ENCODE measurements around the gene ARHGAP9.

ARHGAP9 gene

DNA sequence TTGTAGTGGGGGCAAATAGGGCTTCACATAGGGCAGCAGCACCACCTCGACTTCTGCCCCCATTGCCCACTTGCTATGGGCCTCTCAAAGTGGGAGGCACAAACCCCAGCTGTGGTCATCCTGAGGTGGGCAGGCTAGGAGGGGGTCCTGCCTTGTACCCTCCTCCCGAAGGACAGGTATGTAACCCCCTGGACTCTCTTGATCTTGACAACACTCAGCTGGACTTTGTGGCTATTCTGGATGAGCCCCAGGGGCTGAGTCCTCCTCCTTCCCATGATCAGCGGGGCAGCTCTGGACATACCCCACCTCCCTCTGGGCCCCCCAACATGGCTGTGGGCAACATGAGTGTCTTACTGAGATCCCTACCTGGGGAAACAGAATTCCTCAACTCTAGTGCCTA is 8.0 kb downstream of the ARHGAP9 start:
- no peak for DNase-seq

DNA sequence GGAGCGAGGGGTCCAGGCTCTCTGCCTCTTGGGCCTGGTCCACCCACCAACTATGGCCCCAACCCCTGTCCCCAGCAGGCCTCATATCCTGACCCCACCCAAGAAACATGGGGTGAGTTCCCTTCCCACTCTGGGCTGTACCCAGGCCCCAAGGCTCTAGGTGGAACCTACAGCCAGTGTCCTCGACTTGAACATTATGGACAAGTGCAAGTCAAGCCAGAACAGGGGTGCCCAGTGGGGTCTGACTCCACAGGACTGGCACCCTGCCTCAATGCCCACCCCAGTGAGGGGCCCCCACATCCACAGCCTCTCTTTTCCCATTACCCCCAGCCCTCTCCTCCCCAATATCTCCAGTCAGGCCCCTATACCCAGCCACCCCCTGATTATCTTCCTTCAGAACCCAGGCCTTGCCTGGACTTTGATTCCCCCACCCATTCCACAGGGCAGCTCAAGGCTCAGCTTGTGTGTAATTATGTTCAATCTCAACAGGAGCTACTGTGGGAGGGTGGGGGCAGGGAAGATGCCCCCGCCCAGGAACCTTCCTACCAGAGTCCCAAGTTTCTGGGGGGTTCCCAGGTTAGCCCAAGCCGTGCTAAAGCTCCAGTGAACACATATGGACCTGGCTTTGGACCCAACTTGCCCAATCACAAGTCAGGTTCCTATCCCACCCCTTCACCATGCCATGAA is 8.6 kb downstream of the ARHGAP9 start:
- no peak for DNase-seq

DNA sequence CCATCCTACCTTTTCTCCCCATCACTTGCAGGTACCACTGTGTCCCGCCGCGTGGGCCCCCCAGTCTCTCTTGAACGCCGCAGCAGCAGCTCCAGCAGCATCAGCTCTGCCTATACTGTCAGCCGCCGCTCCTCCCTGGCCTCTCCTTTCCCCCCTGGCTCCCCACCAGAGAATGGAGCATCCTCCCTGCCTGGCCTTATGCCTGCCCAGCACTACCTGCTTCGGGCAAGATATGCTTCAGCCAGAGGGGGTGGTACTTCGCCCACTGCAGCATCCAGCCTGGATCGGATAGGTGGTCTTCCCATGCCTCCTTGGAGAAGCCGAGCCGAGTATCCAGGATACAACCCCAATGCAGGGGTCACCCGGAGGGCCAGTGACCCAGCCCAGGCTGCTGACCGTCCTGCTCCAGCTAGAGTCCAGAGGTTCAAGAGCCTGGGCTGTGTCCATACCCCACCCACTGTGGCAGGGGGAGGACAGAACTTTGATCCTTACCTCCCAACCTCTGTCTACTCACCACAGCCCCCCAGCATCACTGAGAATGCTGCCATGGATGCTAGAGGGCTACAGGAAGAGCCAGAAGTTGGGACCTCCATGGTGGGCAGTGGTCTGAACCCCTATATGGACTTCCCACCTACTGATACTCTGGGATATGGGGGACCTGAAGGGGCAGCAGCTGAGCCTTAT is 9.2 kb downstream of the ARHGAP9 start:
- no peak for DNase-seq

DNA sequence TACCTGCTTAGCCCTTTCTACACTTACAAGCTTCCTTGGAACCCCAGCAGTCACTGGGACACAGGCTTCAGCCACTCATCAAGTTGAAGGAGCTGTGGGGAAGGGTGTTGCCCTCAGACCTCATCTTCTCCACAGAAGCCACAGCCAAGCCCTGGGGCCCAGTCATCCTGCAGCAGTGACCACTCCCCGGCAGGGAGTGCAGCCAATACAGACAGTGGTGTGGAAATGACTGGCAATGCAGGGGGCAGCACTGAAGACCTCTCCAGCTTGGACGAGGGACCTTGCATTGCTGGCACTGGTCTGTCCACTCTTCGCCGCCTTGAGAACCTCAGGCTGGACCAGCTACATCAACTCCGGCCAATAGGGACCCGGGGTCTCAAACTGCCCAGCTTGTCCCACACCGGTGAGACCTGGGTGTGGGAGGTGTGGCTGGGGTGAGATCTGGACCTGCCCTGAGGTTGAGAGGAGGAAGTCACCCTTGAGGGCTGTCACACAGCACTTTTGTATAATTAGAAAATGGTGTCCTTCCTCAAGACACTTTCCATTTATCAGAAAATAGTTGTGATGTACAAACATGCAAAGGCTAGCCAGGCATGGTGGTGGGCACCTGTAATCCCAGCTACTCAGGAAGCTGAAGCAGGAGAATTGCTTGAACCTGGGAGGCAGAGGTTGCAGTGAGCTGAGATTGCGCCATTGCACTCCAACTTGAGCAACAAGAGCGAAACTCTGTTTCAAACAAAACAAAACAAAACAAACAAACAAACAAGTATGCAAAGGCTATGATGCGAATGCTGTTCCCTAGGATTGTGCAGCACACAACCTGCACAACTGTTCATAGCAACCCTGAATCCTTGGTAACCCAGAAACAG is 10.1 kb downstream of the ARHGAP9 start:
- no peak for DNase-seq

DNA sequence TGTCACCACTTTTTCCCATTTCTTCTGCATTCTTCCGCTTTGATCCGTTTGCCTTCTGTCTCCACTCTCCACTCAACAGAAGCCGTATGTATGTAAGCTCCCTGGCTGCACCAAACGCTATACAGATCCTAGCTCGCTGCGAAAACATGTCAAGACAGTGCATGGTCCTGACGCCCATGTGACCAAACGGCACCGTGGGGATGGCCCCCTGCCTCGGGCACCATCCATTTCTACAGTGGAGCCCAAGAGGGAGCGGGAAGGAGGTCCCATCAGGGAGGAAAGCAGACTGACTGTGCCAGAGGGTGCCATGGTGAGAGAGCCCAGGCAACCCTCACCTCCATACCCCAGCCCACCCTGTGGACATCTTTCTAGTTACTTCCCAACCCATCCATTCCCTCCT is 11.8 kb downstream of the ARHGAP9 start:
- no peak for DNase-seq

DNA sequence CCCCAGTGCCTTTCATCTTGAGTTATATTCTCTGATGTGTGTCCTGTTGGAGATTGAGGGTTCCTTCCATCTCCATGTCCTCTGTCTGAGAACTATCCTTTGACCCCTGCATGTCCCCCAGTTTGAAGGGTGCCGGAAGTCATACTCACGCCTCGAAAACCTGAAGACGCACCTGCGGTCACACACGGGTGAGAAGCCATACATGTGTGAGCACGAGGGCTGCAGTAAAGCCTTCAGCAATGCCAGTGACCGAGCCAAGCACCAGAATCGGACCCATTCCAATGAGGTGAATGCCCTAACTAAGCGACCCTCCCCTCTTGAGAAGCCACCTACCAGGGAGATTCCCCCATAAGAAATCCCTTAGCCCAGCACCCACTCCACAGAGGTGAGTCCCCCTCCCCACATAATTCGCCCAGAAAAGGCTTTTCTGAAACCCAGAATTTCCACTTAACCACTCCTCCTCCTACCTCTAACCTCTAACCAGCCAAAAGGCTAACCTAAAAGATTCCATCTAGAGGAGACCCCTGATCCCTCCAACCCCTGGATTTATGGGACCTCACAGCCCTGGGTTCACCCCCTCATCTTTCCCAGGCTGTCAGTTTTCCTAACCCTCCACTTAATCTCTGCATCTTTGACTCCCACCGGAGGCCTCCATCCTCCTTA is 12.3 kb downstream of the ARHGAP9 start:
- no peak for DNase-seq

DNA sequence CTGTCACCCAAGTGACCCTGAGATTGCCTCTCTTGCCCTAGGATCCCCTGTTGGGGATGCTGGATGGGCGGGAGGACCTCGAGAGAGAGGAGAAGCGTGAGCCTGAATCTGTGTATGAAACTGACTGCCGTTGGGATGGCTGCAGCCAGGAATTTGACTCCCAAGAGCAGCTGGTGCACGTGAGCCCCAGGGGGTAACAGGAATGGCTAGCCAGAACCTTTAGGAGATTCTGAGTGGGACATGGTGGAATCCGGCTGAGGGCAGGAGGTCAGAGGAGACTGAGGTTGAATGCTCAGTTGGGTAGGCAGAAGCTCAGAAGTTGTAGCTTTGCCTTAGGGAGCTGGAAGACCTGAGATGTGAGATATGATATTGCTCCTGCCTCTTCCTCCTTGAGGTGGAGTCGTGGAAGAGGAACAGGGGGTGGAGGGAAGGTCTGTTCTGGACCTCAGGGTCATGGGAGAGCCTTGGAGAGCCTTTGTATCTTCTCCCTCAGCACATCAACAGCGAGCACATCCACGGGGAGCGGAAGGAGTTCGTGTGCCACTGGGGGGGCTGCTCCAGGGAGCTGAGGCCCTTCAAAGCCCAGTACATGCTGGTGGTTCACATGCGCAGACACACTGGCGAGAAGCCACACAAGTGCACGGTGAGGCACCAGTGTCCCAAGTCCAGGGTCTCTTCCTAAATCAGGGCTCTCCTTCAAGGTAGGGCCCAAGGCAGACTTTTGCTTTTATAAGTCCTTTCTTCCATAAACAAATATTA is 13.7 kb downstream of the ARHGAP9 start:
- DNase-seq: no peak

DNA sequence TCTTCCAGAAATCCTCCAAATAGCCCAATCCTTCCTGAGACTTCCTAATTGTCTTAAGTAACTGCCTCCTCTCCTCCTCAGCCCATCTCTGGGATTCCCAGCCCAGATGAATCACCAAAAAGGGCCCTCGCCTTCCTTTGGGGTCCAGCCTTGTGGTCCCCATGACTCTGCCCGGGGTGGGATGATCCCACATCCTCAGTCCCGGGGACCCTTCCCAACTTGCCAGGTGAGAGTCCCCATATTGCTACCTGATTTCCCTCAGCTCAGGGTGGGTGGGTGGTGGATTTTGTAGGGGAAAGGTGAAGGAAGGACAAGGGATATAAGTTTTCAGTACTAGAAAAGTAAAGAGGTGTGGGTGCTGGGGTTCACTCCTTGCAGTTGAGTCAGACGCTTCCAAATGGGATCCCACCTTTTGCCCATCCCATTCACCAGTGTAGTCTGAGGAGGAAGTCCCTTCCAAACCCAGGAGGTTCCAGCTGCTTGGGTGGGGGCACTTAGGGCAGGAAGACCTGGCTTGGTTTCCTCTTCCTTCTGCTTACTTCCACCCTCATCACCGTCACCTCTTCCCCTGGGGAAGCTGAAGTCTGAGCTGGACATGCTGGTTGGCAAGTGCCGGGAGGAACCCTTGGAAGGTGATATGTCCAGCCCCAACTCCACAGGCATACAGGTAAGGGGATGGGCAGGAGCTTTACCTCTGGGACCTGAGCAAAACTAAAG is 14.5 kb downstream of the ARHGAP9 start:
- DNase-seq: no peak

DNA sequence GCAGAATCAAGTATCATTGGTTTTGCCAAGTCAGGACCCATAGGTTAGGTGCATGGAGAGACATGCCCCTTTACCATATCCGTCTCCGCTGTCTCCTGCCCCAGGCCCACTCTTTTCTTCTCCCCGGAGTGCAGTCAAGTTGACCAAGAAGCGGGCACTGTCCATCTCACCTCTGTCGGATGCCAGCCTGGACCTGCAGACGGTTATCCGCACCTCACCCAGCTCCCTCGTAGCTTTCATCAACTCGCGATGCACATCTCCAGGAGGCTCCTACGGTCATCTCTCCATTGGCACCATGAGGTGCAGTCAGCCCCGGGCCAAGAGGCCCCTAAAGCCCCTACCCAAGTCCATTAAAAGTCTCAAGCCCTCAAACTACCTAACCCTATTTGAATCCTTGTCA is 15.1 kb downstream of the ARHGAP9 start:
- no peak for DNase-seq

DNA sequence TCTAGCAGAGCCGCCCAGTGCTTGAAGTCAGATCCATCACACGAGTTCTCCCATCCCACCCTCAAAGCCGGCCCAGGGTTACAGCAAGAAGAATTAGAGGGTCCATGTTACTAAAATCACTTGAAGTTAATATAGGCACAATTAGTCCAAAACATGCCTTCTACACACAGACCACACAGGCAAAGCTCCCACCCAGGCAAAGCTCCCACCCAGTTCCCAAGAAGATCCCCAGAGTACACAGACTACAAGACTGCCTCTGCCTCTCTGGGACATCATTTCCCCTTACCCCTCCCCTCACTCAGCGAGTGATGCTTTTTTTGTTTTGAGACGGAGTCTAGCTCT is 16.8 kb downstream of the ARHGAP9 start:
- no peak for DNase-seq

DNA sequence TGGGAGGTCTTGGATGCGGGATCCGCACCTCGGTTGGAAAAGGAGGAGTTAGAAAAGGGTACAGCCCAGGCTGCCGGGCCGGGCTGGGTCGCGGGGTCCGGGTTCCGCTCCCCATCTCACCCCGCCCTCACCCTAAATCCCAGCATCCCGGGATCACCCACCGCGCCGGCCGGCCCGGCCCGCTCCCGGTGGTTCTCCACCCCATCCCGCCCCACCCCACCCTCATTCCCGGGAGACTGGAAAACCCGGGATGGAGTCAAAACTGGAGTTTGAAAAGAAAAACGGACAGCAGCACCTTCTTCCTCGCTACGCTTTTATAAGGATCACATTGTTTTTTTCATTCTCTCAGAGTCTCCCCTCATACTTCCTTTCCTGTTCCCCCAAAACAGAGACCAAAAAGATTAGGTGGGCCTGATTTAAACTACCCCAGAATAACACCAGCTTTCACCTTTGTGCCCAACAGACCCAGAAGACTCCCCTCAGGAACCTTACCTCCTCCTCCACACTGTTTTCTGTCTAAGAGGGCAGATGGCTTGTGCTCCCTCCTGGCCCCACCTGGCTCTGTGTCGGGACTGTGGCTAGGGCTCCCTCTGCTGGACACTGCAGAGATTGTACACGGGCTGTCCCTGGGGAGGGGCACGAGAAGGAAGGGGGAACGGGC is 17.3 kb downstream of the ARHGAP9 start:
- DNase-seq: peak; percentile 87

DNA sequence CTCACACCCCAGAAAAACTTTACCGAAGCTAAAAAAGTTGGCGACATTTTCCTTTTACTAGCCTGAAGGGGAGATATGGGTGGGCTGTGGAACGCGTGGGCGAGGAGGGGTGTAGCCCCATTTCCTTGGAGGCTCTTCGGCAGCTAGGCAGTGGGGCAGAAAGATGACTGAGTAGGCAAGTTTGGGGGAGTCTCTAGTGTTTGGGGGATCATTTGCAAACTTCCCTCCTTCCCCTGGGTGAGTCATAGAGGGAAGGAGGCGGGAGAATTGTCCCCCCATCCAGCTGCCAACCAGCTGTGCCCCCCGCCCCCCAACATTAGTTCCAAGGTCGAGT is 17.8 kb downstream of the ARHGAP9 start:
- no peak for DNase-seq

DNA sequence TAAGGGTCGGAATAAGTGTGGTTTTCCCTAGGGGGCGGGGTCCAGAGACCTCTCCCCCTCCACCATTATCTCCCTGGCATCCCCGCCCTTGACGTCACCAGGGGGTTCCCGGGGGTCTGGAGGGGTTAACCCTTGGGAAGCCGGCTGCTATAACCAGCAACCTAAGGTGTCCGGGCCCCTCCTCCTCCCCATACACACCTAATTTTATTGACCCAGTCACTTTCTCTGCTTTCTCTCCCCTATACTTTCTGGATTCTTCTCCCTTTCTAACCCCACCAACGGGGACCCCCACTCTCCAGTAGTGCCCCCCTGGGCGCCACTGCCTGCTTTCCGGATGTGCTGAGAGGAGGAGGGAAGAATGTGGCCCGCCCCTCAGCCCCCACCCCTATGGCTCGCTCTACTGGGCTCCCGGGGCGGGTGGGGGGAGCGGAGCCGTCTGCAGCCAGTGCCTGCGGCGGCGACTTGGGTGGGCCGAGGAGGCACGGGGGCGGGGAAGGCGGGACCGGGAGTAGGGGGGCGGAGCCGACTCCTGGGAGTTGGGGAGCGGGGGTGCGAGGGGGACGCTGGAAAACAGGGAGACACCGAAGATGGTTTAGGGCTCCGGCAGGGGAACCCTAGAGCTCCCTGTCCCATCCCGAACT is 18.3 kb downstream of the ARHGAP9 start:
- peak; percentile 36 for DNase-seq

DNA sequence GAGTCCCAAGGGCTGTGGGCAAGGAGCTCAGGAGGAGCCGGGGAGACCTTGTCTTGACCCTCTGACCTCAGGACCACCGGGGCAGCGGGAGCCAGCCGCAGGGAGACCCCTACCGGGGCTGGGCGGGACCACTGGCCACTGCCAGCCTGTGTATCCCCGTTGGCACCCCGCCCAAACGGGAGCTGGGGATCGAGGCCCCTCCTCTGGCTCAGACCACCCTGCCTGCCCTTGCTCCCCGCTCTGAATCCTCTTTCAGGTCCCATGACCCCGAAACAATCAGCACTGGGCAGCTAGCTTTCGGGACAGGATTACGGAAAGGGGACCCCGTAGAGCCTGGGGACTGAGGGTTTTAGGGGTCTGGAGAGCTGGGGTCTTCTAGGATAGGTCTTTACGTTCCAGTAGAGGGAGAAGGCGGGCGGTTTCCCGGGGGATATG is 18.8 kb downstream of the ARHGAP9 start:
- DNase-seq: no peak

DNA sequence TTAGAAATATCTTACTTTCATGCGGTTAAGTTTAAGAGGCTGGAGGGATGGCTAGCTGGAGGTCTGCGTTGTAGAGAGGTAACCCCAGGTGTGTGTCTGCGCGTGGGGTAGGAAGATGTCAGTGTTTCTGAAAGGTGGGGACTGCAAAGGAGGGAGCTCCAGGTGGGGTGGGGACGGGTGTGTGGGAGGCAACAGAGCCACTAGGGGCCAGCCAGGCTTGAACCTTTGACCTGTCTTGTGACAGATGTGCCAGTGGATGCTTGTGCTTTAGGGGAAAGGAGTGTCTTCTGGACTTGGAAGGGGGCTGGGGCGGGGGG is 19.2 kb downstream of the ARHGAP9 start:
- DNase-seq: peak; percentile 24

DNA sequence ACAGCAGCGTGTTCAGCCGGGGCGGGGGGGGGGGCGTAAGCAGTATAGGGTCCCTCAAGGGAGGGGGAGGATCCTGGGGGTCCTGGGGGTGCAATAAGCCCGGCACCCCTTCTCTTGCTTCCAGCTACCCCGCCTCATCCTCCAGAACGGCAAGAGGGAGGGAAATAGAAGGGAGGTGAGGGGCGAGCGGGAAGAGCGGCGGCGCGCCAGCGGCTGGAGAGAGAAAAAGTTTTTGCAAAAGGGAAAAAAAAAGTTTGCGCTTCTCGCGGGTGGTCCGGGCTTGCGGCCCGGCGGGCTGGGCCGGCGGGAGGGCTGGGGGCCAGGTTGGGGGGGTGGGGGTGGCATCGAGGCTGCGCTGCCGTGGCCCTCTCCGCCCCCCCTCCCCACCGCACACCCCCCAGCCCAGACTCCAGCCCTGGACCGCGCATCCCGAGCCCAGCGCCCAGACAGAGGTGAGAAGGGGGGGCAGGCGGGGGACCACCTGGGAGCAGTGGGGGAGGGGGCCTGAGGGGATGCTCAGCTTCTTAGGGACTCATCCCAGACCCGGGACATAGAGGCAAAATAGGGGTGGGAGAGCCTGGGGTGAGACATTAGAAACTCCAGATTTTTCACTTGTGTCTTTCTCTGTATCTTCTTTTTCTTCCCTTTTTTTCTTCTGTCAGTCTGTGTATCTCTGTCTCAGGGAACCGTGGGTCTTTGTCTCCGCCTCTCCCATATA is 19.8 kb downstream of the ARHGAP9 start, which contains the start of gene GLI1:
Gene GLI1, plus strand, starts transcription at position 36 of the 718 bp plus-strand sequence. CDS start 3,907 bp downstream, outside the sequence.
- DNase-seq: peak; percentile 70

DNA sequence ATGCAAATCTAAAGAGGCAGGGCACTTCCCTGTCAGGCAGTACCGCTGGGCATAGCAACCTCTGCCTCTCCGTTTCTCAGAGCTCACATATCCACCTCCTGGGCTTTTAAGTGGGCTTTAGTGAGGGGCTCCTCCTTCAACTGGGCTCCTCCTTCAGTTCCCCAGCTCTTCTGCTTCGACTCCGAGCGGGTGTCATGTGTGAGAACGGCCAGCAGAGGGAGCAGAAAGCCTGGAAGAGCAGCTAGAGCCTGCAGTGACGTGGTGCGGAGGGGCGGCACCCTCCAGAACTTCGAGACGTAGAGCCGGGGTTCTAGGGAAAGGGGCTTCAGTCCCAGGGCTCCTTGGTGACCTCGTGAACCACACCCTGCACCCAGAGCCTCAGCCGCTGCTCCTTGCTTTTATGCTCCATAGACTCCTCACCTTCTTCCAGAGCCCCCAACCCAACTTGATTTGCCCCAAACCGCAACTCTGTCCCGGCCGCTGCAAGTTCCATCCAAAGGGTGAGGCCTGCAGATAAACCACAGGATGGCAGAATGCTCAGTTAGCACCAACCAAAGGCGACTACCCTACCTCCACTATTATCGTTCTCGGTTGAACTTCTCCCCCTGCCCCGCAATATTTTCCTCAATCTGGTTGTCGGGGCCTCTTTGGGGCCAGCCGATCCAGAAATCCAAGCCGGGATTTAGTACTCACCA is 20.5 kb downstream of the ARHGAP9 start:
- peak; percentile 94 for DNase-seq

DNA sequence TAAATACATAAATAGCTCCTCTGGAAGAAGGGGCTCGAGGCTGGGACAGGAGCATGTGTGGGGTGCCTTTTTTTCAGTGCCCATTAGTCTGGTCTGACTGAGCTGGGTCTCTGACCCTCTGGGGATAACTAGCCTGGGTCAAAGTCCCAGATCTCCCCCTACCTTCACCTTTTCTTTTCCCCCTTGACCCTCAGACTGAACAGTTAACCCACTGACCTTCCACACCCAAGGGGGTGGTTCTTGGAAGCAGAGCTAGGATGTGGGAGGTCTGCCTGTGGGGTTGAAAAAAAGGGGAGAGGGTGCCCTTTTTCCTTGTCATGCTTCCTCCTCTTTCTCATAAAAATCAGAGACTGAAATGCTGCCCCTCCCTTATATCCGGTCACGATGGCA is 21.0 kb downstream of the ARHGAP9 start:
- no peak for DNase-seq

DNA sequence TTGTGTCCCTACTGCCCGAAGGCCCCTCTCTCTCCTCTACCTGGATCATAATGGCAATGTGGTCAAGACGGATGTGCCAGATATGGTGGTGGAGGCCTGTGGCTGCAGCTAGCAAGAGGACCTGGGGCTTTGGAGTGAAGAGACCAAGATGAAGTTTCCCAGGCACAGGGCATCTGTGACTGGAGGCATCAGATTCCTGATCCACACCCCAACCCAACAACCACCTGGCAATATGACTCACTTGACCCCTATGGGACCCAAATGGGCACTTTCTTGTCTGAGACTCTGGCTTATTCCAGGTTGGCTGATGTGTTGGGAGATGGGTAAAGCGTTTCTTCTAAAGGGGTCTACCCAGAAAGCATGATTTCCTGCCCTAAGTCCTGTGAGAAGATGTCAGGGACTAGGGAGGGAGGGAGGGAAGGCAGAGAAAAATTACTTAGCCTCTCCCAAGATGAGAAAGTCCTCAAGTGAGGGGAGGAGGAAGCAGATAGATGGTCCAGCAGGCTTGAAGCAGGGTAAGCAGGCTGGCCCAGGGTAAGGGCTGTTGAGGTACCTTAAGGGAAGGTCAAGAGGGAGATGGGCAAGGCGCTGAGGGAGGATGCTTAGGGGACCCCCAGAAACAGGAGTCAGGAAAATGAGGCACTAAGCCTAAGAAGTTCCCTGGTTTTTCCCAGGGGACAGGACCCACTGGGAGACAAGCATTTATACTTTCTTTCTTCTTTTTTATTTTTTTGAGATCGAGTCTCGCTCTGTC is 22.8 kb downstream of the ARHGAP9 start:
- no peak for DNase-seq

All from stimulated activated CD4-positive, alpha-beta T cell treated with anti-CD3 and anti-CD28 coated beads, Interleukin-4, amount 100 ng/mL, for 1 hour (primary cell).